Right lobe of liver (tissue), 6 donors: ENCODE results near the gene CUX1. TPM values are rescaled to one million over a fixed set of nuclear protein-coding genes. Genes with fewer than 3 reads are reported as not detected.
"Not testable (repeated sequence)": the region's sequence is repeated elsewhere in the genome, so short reads cannot be mapped to it uniquely, and the experiment has no call there.

Experiments used
- ATAC-seq, 4 donors: fragments of 200-7000 bp; cut with Tn5 transposase; one replicate each; pipeline ENCODE4 v1.9.1; 2020; ENCODE audit warnings: mild to moderate bottlenecking in 4 of 4, moderate library complexity in 4 of 4
- DNase-seq, 3 donors: peaks; one replicate each; pipeline ENCODE4 v3.0.0-alpha.2; 2020
- H3K27ac ChIP-seq, 3 donors: fragments of 200-600 bp; one replicate each; pipeline ENCODE4 v1.8.0; 2022
- H3K27me3 ChIP-seq, 2 donors: fragments of 200-600 bp; one replicate each; pipeline ENCODE4 v1.8.0; 2022
- H3K36me3 ChIP-seq, 4 donors: fragments of 200-600 bp; sonication (generic) in 1 of 4; one replicate each; pipeline versions ENCODE4 v1.5.1 to v1.8.0; 2017 to 2022; ENCODE audit warnings: control low read depth in 1 of 4
- H3K4me1 ChIP-seq, 4 donors: fragments of 200-600 bp; sonication (generic) in 1 of 4; one replicate each; pipeline versions ENCODE4 v1.5.1 to v1.8.0; 2017 to 2022; ENCODE audit warnings: control low read depth in 1 of 4
- H3K4me3 ChIP-seq, 3 donors: fragments of 200-600 bp; one replicate each; pipeline ENCODE4 v1.8.0; 2022
- H3K9me3 ChIP-seq, 4 donors: fragments of 200-600 bp; sonication (generic) in 1 of 4; one replicate each; pipeline versions ENCODE4 v1.5.1 to v1.8.0; 2017 to 2022; ENCODE audit warnings: control low read depth in 1 of 4
- CTCF ChIP-seq, 4 donors: fragments of 200-600 bp in 3 of 4; fragments of 450-650 bp in 1 of 4; IDR thresholded peaks; one replicate each; pipeline versions ENCODE4 v1.5.1 to v1.8.0; 2016 to 2022; ENCODE audit warnings: antibody characterized with exemption in 4 of 4, mild to moderate bottlenecking in 2 of 4
- POLR2A ChIP-seq: fragments of 450-650 bp; IDR thresholded peaks from one replicate; pipeline ENCODE4 v1.6.1; 2017; ENCODE audit warnings: antibody characterized with exemption, mild to moderate bottlenecking
- WGBS: methylation state at CpG from one replicate; pipeline ENCODE4 v1.1.6; 2018; ENCODE audit warnings: low coverage, low lambda C conversion rate; ENCODE audit not compliant: insufficient coverage; ENCODE audit errors: missing lambda C conversion rate; 5-methylcytosine and 5-hydroxymethylcytosine counted together
- intact Hi-C, 2 donors: fragments of 100-400 bp; cut with DNase I; formaldehyde crosslinking; loops; one replicate each; pipeline versions ENCODE4 v1.11.2 to v1.14.1; 2022
- total RNA-seq, 6 experiments: library from RNA; depleted of rRNA in 2 of 6; stranded (reverse); fragments of >200 nt in 2 of 6; fragmentation: NEBNext Ultra II Directional in 3 of 6; extraction: Animal tissue kit (Norgen Biotek cat#: 25700) in 3 of 6; gene quantifications; one replicate each; pipeline versions ENCODE4 v1.1.0 to v1.2.4, GENCODE V29; 2016 to 2023
- donor health status: DM: no; HTN: yes; CAD: no.
- donor health status: DM: no; HTN: no; CAD: no.
- donor health status: DM: no; HTN: no; CAD: no.
- donor health status: DM: no; HTN: yes; CAD: no.
- donor health status: DM: no; HTN: yes; CAD: no.

Gene CUX1
- total RNA-seq, 6 experiments from 2014 or later: 34.3 to 53.1 (median 40.6) TPM

DNA sequence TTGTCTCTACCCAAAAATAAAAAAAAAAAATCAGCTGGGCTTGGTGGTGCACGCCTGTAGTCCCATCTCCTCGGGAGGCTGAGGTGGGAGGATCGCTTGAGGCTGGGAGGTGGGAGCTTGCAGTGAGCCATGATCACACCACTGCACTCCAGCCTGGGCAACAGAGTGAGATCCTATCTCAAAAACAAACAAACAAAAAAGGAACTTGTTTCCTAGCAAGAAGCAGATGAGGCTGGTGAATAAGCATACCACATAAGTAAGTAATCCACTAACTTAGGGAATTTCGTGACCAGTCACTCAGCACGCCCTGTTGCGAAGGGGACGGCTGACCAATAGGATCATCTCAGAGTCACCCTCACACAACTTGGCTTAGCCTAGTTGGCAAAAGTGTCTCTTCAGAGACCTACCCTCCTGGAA, 64.6 kb downstream of the CUX1 start:
- H3K27ac ChIP-seq: peak overlapping the region; percentile 86 to 88 (median 87)
- ATAC-seq: no peak
- intact Hi-C loops: no loop called here
- H3K27me3 ChIP-seq: no peaks in the 10 kb centered on the region
- TF ChIP-seq POLR2A (no peak), CTCF (IDR thresholded peaks at IDR 0.05) (no peak)
- no peak for DNase-seq
- peaks cover 0 to 48% (median 14%) of the 10 kb centered on the region in 4 donors for H3K4me1 ChIP-seq
- WGBS: 71% methylated on average over 3 of the region's 7 CpGs
- H3K4me3 ChIP-seq: no peak overlapping the region
- H3K9me3 ChIP-seq: no peaks in the 10 kb centered on the region
- H3K36me3 ChIP-seq: no peaks in the 10 kb centered on the region

GRCh38 chr7:101882595-101883564, 65.5 kb downstream of the CUX1 start:
- ATAC-seq: peak; percentile 87 to 92 (median 90)
- Histone ChIP-seq H3K36me3 (no peaks in the 10 kb centered on the region), H3K9me3 (no peaks in the 10 kb centered on the region), H3K4me1 (peaks cover 0 to 48% (median 14%) of the 10 kb centered on the region in 4 donors), H3K27ac (peak overlapping the region; percentile 86 to 88 (median 87)), H3K4me3 (no peak overlapping the region), H3K27me3 (no peaks in the 10 kb centered on the region)
- WGBS: 9% methylated on average over 14 of the region's 18 CpGs
- DNase-seq: peak; percentile 80 to 93 (median 85)
- no peak for TF ChIP-seq CTCF (IDR thresholded peaks at IDR 0.05)
- TF ChIP-seq POLR2A: peak; percentile 60
- intact Hi-C loops: no loop called here

- Histone ChIP-seq H3K9me3 (no peaks in the 10 kb centered on the region), H3K36me3 (no peaks in the 10 kb centered on the region), H3K27me3 (no peaks in the 10 kb centered on the region), H3K4me1 (peaks cover 0 to 48% (median 14%) of the 10 kb centered on the region in 4 donors), H3K27ac (peak overlapping the region in 1 of 3 donors; percentile 88), H3K4me3 (no peak overlapping the region)
- intact Hi-C loops: no loop called here
- no peak for TF ChIP-seq CTCF (IDR thresholded peaks at IDR 0.05)
- no peak for TF ChIP-seq POLR2A
- no peak for DNase-seq
- 75% methylated on average over 11 of the region's 13 CpGs for WGBS
- ATAC-seq: peak in 1 of 4 donors; percentile 5
Observed at GRCh38 chr7:101884671-101885596, 67.5 kb downstream of the CUX1 start.

DNA sequence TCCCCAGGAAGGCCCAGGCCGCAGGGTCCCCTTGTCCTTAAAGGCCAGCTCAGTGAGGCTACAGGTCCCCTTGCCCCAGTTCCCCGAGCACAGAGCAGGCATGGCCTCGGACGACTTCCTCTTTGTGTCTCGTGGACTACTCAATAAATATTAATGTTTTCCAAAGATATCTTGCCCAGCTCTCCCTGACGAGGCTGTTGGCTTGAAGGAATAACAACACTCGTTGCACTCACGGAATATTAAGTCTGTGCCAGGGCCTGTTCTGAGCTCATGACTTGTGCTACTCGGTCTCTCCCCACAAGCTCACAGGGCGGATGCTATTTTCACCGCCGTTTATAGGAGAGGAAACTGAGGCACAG, 68.2 kb downstream of the CUX1 start:
- ATAC-seq: no peak
- no peaks in the 10 kb centered on the region for H3K27me3 ChIP-seq
- TF ChIP-seq POLR2A (no peak), CTCF (IDR thresholded peaks at IDR 0.05) (no peak)
- intact Hi-C loops: no loop called here
- DNase-seq: no peak
- H3K36me3 ChIP-seq: no peaks in the 10 kb centered on the region
- H3K4me3 ChIP-seq: no peak overlapping the region
- H3K9me3 ChIP-seq: no peaks in the 10 kb centered on the region
- H3K27ac ChIP-seq: peak overlapping the region in 1 of 3 donors; percentile 88
- WGBS: 40% methylated on average over 6 of the region's 12 CpGs
- peaks cover 0 to 42% (median 11%) of the 10 kb centered on the region in 4 donors for H3K4me1 ChIP-seq

DNA sequence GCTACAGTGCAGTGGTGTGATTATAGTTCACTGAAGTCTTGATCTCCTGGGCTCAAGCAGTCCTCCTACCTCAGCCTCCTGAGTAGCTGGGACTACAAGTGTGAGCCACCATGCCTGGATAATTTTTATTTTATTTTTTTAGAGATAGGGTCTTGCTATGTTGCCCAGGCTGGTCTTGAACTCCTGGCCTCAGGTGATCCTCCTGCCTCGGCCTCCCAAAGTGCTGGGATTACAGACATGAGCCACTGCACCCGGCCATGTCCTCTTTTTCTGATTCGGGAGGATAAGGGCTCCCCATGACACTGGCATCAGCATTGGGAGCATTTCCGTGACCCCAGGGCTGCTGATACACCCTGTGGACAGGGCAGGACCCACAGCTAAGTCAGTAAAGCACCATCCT, 69.9 kb downstream of the CUX1 start:
- intact Hi-C loops, H3K27ac ChIP-seq, H3K27me3 ChIP-seq, ATAC-seq, H3K4me3 ChIP-seq, H3K9me3 ChIP-seq, H3K36me3 ChIP-seq, DNase-seq: not testable (repeated sequence)
- H3K4me1 ChIP-seq: peaks cover 0 to 24% (median 8%) of the 10 kb centered on the region in 4 donors
- WGBS: no CpG with 5 or more reads among the region's 4 CpGs

- H3K4me1 ChIP-seq: peaks cover 0 to 17% (median 4%) of the 10 kb centered on the region in 4 donors
Observed at GRCh38 chr7:101888564-101888963, 71.1 kb downstream of the CUX1 start.

More at GRCh38 chr7:101888564-101888963, 71.1 kb downstream of the CUX1 start:
- WGBS: 42% methylated on average over 2 of the region's 3 CpGs
- H3K36me3 ChIP-seq, DNase-seq, ATAC-seq, H3K4me3 ChIP-seq, H3K9me3 ChIP-seq, H3K27me3 ChIP-seq, H3K27ac ChIP-seq, intact Hi-C loops: not testable (repeated sequence)
